Coronary artery (tissue), 2 donors: ENCODE data around the gene CBARP.

Source experiments
- DNase-seq: peaks from one replicate; pipeline ENCODE4 v3.0.0-alpha.2; 2017; ENCODE audit warnings: low spot score
- H3K27ac ChIP-seq, 2 donors: fragments of 200-600 bp; sonication (generic); one replicate each; pipeline ENCODE4 v1.5.1; 2016 to 2019
- H3K4me3 ChIP-seq: fragments of 200-600 bp; sonication (generic); 2 replicates; pipeline ENCODE4 v1.5.1; 2016; ENCODE audit warnings: mild to moderate bottlenecking, moderate library complexity
- TF ChIP-seq, protein P1 (sequence below): fragments of 200-600 bp; sonication (generic); IDR thresholded peaks from one replicate; pipeline ENCODE4 v1.5.1; 2019; ENCODE audit warnings: antibody characterized with exemption

The CBARP gene

DNA sequence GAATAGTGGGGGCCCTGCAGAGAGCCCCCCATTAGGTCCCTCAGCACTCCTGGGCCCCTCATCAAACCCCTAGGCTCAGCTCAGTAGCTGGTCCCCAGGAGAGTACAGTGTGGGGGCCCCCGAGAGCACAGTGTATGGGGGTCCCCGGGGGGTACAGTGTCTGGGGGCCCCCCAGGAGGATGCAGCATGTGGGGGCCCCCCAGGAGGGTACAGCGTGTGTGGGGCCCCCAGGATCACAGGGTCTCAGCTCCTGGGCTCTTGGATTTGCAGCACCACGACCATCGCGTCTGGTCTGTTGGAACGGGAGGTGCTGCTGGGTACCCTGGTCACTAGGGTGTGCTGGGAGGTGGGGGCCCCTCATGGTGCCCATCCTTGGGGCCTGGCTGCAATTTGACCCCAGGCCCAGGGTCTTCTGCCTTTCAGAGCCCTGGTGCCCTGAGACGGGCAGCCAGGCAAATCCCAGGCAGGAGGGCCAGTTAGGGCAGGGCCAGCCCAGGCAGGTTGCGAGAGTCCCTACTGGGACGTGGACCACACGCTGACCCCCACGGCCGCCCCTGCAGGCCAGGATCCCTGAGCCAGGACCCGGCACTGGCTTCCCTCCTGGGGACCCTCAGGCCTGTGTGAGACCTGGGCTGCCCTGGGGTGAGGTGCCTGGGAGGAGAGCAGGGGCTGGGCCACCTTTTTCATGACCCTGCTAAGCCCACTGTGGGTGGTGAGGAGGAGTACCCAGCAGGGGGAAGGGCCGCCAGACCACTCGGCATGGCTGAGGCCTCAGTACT lies 13.6 kb downstream of the CBARP start:
- TF ChIP-seq, protein P1, sequence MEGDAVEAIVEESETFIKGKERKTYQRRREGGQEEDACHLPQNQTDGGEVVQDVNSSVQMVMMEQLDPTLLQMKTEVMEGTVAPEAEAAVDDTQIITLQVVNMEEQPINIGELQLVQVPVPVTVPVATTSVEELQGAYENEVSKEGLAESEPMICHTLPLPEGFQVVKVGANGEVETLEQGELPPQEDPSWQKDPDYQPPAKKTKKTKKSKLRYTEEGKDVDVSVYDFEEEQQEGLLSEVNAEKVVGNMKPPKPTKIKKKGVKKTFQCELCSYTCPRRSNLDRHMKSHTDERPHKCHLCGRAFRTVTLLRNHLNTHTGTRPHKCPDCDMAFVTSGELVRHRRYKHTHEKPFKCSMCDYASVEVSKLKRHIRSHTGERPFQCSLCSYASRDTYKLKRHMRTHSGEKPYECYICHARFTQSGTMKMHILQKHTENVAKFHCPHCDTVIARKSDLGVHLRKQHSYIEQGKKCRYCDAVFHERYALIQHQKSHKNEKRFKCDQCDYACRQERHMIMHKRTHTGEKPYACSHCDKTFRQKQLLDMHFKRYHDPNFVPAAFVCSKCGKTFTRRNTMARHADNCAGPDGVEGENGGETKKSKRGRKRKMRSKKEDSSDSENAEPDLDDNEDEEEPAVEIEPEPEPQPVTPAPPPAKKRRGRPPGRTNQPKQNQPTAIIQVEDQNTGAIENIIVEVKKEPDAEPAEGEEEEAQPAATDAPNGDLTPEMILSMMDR, result no peak
- H3K27ac ChIP-seq, result no peak overlapping the region
- no peak overlapping the region for H3K4me3 ChIP-seq
- no peak for DNase-seq

DNA sequence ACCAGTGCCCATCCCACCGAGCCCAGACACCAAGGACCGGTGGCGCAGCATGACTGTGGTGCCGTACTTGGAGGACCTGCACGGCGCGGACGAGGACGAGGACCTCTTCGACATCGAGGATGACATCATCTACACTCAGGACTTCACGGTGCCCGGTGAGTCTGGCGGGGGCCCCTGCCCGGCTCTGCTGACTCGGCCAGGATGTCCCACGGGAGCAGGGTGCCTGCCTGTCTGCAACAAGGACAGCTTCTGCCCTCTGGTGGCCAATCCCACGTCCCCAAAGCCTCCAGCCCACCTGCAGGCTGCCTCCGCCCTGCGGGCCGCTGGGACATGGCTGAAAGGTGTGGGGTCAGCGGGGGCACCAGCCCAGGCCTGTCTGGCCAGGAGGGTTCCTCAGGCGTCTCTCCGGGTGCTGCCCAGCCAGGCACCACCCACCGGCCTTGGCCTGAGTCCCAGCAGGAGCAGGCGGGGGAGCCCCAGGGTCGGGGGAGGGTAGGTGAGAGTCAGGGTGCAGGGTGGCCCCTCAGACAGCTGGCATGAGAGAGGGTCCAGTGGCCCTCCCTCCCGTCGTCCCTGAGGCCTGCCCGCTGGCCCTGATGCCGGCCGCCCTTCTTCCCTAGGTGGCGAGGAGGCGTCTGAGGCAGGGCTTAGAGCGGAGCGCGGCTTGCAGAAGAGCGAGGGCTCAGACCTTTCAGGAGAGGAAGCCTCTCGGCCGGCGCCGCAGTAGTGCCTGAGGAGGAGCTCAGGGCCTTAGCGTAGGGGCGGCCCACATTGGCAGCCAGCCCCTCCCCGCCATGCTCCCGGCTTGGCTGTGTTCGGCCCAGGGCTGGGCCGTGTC lies 14.6 kb downstream of the CBARP start:
- H3K4me3 ChIP-seq, result no peak overlapping the region
- DNase-seq, result no peak
- TF ChIP-seq, protein P1, result peak; percentile 13
- no peak overlapping the region for H3K27ac ChIP-seq

DNA sequence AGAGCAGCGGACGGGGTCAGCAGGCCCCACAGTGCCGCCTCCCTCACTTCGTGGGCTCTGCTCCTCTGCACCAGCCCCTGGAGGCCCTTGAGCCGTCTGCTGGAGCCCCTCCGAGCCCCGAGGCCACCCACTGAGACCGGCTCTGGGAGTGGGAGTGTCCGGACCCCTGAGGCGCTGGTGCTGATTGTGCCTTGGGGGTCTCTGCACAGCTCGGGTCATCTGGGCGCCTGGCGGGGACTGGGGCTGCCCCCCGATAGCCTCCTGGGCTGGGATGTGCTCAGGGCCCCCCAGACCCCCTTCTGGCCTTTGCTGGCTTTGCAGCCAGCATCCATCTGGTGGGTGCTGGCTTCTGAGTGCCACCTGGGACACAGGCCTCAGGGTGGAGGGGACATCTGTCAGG lies 15.4 kb downstream of the CBARP start:
- H3K27ac ChIP-seq, result peak overlapping the region in 1 of 2 donors; percentile 53
- DNase-seq, result no peak
- TF ChIP-seq, protein P1, result no peak
- no peak overlapping the region for H3K4me3 ChIP-seq

DNA sequence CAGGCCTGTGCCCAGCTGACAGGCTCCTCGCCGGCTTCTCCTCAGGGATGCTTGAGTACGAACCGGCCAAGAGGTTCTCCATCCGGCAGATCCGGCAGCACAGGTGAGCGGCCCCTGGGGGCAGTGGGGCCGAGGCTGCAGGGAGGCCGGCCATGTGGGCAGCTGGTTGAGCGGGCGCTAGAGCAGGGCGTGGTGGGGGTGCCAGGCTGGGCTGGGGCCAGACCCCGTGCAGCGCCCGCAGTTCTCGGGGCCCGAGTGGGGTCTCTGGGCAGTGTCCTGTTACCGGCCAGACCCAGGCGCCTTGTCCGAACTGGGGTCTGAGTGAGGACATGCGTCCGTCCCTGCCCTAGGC lies 15.9 kb downstream of the CBARP start:
- TF ChIP-seq, protein P1, result no peak
- no peak for DNase-seq
- H3K4me3 ChIP-seq, result no peak overlapping the region
- H3K27ac ChIP-seq, result peak overlapping the region; percentile 1 to 53

DNA sequence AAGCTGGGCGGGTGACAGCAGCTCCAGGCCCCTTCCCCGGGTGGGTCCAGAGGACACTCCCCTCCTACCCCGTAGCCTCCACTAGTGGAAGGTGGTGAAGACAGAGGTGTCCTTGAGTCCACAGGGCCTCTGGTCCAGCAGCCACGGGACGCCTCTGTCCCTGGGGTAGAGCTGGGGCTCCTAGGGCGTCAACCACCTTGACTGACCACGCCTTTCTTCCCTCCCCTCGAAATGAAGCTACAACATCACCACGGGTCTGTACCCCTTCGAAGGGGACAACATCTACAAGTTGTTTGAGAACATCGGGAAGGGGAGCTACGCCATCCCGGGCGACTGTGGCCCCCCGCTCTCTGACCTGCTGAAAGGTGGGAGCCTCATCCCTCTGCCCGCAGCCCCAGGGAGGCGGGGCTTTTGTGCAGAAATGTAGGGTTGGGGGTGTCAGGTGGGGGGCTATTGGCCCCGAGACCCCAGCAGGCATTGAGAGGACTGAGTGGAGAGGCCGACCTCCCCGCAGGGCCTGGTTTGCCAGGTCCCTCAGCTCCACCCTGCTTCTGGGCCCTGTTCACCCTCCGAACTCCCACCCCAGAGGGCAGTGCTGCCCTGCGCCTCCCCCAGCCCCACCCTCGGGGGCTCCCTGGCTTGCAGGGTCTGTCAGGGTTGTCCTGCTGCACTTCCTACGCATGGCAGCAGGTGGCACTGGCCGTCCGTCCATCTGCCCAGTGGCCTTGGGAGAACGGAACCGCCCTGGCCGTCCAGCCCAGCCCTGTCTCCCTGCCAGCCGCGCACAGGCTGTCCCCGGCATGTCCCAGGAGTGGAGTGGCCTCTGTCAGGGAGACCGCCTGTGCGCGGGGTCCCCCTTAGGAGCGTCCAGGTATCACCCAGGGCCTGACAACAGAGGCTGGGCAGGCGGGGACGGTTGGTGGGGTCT lies 16.6 kb downstream of the CBARP start:
- Histone ChIP-seq H3K4me3 (no peak overlapping the region), H3K27ac (peak overlapping the region; percentile 1 to 53)
- TF ChIP-seq, protein P1, result peak; percentile 58
- DNase-seq, result peak; percentile 87

DNA sequence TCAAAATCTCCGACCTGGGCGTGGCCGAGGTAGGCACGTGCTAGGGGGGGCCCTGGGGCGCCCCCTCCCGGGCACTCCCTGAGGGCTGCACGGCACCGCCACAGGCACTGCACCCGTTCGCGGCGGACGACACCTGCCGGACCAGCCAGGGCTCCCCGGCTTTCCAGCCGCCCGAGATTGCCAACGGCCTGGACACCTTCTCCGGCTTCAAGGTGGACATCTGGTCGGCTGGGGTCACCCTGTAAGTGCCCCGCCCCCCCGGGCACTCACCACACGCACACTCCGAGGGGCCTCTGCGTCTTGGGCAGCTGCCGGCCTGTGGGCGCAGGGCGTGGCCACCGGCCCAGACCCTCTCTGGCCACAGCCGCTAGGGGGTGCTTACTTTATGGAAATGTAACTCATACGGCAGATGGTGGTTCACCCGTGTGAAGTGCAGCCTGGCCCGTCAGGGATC lies 17.3 kb downstream of the CBARP start:
- Histone ChIP-seq H3K4me3 (no peak overlapping the region), H3K27ac (peak overlapping the region in 1 of 2 donors; percentile 53)
- DNase-seq, result no peak
- TF ChIP-seq, protein P1, result no peak
